ENCODE data around the gene NCAPD2. TPM values are rescaled to one million over a fixed set of nuclear protein-coding genes. Genes with fewer than 3 reads are reported as not detected.
A peak's percentile ranks its signal among the peaks of the same experiment; 100 is the strongest.

The NCAPD2 gene, protein sequence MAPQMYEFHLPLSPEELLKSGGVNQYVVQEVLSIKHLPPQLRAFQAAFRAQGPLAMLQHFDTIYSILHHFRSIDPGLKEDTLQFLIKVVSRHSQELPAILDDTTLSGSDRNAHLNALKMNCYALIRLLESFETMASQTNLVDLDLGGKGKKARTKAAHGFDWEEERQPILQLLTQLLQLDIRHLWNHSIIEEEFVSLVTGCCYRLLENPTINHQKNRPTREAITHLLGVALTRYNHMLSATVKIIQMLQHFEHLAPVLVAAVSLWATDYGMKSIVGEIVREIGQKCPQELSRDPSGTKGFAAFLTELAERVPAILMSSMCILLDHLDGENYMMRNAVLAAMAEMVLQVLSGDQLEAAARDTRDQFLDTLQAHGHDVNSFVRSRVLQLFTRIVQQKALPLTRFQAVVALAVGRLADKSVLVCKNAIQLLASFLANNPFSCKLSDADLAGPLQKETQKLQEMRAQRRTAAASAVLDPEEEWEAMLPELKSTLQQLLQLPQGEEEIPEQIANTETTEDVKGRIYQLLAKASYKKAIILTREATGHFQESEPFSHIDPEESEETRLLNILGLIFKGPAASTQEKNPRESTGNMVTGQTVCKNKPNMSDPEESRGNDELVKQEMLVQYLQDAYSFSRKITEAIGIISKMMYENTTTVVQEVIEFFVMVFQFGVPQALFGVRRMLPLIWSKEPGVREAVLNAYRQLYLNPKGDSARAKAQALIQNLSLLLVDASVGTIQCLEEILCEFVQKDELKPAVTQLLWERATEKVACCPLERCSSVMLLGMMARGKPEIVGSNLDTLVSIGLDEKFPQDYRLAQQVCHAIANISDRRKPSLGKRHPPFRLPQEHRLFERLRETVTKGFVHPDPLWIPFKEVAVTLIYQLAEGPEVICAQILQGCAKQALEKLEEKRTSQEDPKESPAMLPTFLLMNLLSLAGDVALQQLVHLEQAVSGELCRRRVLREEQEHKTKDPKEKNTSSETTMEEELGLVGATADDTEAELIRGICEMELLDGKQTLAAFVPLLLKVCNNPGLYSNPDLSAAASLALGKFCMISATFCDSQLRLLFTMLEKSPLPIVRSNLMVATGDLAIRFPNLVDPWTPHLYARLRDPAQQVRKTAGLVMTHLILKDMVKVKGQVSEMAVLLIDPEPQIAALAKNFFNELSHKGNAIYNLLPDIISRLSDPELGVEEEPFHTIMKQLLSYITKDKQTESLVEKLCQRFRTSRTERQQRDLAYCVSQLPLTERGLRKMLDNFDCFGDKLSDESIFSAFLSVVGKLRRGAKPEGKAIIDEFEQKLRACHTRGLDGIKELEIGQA (N-terminal part only)
- total RNA-seq = 100 to 1,000 TPM in 1 of 2 donors, 10 to 100 TPM in 1; 90.3 to 150 TPM
- 118 TPM for polyA plus RNA-seq (2013, experiment 1 of 2)
- 118 TPM for polyA plus RNA-seq (2013, experiment 2 of 2)
- long read RNA-seq, experiment 1, full-length matches to known transcripts = 6 of 40 reads
- long read RNA-seq, experiment 1, partial matches to known transcripts = 21 of 40 reads
- long read RNA-seq, experiment 1, other reads (novel, unspliced or antisense) = 13 of 40 reads
- long read RNA-seq, experiment 2, full-length matches to known transcripts = 74 of 117 reads
- long read RNA-seq, experiment 2, partial matches to known transcripts = 28 of 117 reads
- long read RNA-seq, experiment 2, other reads (novel, unspliced or antisense) = 15 of 117 reads
- long read RNA-seq, experiment 3, full-length matches to known transcripts = 404 of 568 reads
- long read RNA-seq, experiment 3, partial matches to known transcripts = 98 of 568 reads
- long read RNA-seq, experiment 3, other reads (novel, unspliced or antisense) = 66 of 568 reads
- long read RNA-seq, experiment 4, partial matches to known transcripts = 1 of 1 reads
- long read RNA-seq, experiment 4, other reads (novel, unspliced or antisense) = 0 of 1 reads

DNA sequence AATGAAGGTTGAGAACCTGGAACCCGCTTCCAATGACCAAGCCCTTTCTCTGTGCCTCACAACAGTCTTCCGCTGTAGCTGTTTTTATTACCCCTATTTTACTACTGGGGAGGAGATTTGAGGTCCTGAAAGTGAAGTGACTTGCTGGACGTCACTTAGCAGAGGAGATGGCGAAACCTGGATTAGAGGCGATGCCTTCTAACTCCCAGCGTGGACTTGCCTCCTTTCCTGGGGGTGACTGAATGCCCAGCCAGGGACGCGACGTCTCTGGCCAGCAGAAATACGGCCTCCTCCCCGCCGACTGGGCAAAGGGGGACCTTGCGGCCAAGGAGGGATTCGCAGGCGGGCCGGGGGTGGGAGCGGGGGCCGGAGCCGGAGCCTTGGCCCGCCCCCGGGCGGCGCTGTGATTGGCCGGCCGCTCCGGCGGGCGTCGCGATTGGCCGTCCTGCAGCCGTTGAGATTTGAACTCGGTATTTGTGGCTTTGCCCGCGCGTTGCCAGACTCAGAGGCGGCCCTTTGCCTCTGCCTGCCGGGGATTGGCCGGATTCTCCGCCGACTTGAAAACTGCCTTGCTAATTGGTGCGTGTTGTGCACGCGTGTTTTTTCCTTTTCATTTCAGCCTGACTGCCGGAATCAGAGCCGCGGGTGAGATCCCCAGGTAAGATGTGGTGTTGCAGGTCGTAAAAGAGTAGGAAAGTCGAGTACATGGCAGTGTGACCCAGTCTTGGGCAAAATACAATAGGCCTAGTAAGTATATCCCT is at the start of gene NCAPD2:
TSS of gene NCAPD2 (plus strand) at position 606 of the 761 bp plus-strand sequence. CDS start 997 bp downstream, outside the sequence.
- H3K9ac ChIP-seq (ENCODE audit: extremely low read depth, low read length, poor library complexity, severe bottlenecking) = peak within 1 kb of the TSS; percentile 84
- Mint-ChIP-seq H3K27me3 (ENCODE audit: insufficient read depth) (no peaks in the 10 kb centered on the region), H3K4me3 (peak within 1 kb of the TSS; percentile 83), H3K36me3 (ENCODE audit: low read depth) (peaks cover 46% of the 10 kb centered on the region), H3K4me1 (peaks cover 23% of the 10 kb centered on the region), H3K27ac (peak within 1 kb of the TSS; percentile 98), H3K9me3 (no peaks in the 10 kb centered on the region)
- TF ChIP-seq, protein P1, sequence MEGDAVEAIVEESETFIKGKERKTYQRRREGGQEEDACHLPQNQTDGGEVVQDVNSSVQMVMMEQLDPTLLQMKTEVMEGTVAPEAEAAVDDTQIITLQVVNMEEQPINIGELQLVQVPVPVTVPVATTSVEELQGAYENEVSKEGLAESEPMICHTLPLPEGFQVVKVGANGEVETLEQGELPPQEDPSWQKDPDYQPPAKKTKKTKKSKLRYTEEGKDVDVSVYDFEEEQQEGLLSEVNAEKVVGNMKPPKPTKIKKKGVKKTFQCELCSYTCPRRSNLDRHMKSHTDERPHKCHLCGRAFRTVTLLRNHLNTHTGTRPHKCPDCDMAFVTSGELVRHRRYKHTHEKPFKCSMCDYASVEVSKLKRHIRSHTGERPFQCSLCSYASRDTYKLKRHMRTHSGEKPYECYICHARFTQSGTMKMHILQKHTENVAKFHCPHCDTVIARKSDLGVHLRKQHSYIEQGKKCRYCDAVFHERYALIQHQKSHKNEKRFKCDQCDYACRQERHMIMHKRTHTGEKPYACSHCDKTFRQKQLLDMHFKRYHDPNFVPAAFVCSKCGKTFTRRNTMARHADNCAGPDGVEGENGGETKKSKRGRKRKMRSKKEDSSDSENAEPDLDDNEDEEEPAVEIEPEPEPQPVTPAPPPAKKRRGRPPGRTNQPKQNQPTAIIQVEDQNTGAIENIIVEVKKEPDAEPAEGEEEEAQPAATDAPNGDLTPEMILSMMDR (conservative IDR thresholded peaks at IDR 0.05) = peak; percentile 71
- H3K4me1 ChIP-seq (ENCODE audit: control insufficient read depth, insufficient read depth, low read length) = peaks cover 5% of the 10 kb centered on the region
- H3K27me3 ChIP-seq (ENCODE audit: control insufficient read depth, insufficient read depth, low read length, poor library complexity, severe bottlenecking) = no peaks in the 10 kb centered on the region
- H3K36me3 ChIP-seq (ENCODE audit: control insufficient read depth, insufficient read depth, low read length) = peaks cover 44% of the 10 kb centered on the region
- peak; percentile 100 for DNase-seq
- peak within 1 kb of the TSS; percentile 86 for H3K27ac ChIP-seq (ENCODE audit: low read depth, low read length)
- WGBS, 2 experiments (ENCODE audit: insufficient coverage in 1 of 2, insufficient read length in 1 of 2) = 0% methylated on average over 19 to 48 of the region's 49 CpGs
- H3K9me3 ChIP-seq (ENCODE audit: control insufficient read depth, low read length) = no peaks in the 10 kb centered on the region
- peak within 1 kb of the TSS; percentile 94 for H3K4me3 ChIP-seq (ENCODE audit: low read length)

DNA sequence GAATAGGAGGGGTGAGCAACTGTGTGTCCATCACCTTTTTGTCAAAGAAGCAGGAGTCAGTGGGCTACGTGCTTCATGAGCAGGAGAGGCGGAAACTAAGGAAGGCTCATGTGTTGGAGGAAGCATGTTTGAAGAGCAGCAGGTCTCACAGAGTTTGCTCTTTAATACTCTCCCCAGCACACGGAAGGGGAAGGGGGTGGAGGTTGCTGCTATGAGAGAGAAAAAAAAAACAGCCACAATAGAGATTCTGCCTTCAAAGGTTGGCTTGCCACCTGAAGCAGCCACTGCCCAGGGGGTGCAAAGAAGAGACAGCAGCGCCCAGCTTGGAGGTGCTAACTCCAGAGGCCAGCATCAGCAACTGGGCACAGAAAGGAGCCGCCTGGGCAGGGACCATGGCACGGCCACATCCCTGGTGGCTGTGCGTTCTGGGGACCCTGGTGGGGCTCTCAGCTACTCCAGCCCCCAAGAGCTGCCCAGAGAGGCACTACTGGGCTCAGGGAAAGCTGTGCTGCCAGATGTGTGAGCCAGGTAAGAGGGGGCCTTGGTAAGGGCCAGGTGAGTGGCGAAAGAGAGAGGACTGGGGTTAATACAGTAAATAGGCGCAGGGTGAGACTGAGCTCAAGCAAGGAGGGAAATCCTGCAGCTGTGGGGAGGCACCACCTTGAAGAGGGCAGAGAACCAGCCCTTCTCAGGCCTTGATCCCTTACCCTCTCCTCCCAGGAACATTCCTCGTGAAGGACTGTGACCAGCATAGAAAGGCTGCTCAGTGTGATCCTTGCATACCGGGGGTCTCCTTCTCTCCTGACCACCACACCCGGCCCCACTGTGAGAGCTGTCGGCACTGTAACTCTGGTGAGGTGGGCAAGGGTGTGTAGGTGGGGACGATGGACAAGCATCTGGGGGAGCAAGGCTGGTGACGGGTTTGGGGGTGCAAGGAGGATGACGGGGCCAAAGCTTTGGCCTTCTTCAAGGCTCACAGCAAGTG is 48.9 kb upstream of the NCAPD2 start, which contains the start of gene CD27:
TSS of gene CD27 (plus strand) at position 252 of the 985 bp plus-strand sequence. CDS start at position 393, 141 bp downstream.
- Mint-ChIP-seq H3K4me1 (peaks cover 15% of the 10 kb centered on the region), H3K27me3 (ENCODE audit: insufficient read depth) (no peaks in the 10 kb centered on the region), H3K36me3 (ENCODE audit: low read depth) (no peaks in the 10 kb centered on the region), H3K9me3 (no peaks in the 10 kb centered on the region), H3K4me3 (no peak within 1 kb of the TSS), H3K27ac (no peak within 1 kb of the TSS)
- H3K27me3 ChIP-seq (ENCODE audit: control insufficient read depth, insufficient read depth, low read length, poor library complexity, severe bottlenecking) = no peaks in the 10 kb centered on the region
- 92 to 93% methylated on average over 7 to 16 of the region's 16 CpGs for WGBS, 2 experiments (ENCODE audit: insufficient coverage in 1 of 2, insufficient read length in 1 of 2)
- TF ChIP-seq, protein P1 (conservative IDR thresholded peaks at IDR 0.05) = no peak
- no peaks in the 10 kb centered on the region for H3K36me3 ChIP-seq (ENCODE audit: control insufficient read depth, insufficient read depth, low read length)
- H3K27ac ChIP-seq (ENCODE audit: low read depth, low read length) = no peak within 1 kb of the TSS
- no peaks in the 10 kb centered on the region for H3K4me1 ChIP-seq (ENCODE audit: control insufficient read depth, insufficient read depth, low read length)
- DNase-seq = no peak
- no peak within 1 kb of the TSS for H3K4me3 ChIP-seq (ENCODE audit: low read length)
- H3K9me3 ChIP-seq (ENCODE audit: control insufficient read depth, low read length) = no peaks in the 10 kb centered on the region
- no peak within 1 kb of the TSS for H3K9ac ChIP-seq (ENCODE audit: extremely low read depth, low read length, poor library complexity, severe bottlenecking)
